RWPE2 (cell line): Measurements from ENCODE around the gene CCL4L2.
"Not testable (repeated sequence)": the region's sequence is repeated elsewhere in the genome, so short reads cannot be mapped to it uniquely, and the experiment has no call there.

Experiments used
- ATAC-seq: fragments of 200-7000 bp; cut with Tn5 transposase; 3 replicates; pipeline ENCODE4 v1.9.1; 2021; ENCODE audit warnings: low read depth
- DNase-seq: peaks from one replicate; pipeline ENCODE4 v3.0.0-alpha.2; 2020; ENCODE audit warnings: low spot score
- H3K27ac ChIP-seq: fragments of 450-650 bp; 2 replicates; pipeline ENCODE4 v1.5.1; 2017; ENCODE audit warnings: mild to moderate bottlenecking; ENCODE audit not compliant: poor library complexity, severe bottlenecking
- H3K27me3 ChIP-seq: fragments of 250-450 bp; sonication (Bioruptor Pico); 2 replicates; pipeline ENCODE4 v1.5.1; 2021; ENCODE audit warnings: mild to moderate bottlenecking, moderate library complexity; ENCODE audit not compliant: insufficient read depth, poor library complexity, severe bottlenecking
- H3K36me3 ChIP-seq: fragments of 250-450 bp; sonication (Bioruptor Pico); 2 replicates; pipeline ENCODE4 v1.5.1; 2020; ENCODE audit warnings: low read depth, mild to moderate bottlenecking, moderate library complexity
- H3K4me1 ChIP-seq: fragments of 250-450 bp; sonication (Bioruptor Pico); 2 replicates; pipeline ENCODE4 v1.5.1; 2021; ENCODE audit warnings: mild to moderate bottlenecking, moderate library complexity; ENCODE audit not compliant: insufficient read depth, poor library complexity, severe bottlenecking
- H3K4me3 ChIP-seq: fragments of 250-450 bp; sonication (Bioruptor Pico); 2 replicates; pipeline ENCODE4 v1.5.1; 2021; ENCODE audit warnings: mild to moderate bottlenecking, moderate library complexity; ENCODE audit not compliant: severe bottlenecking
- H3K9me3 ChIP-seq: fragments of 250-450 bp; sonication (Bioruptor Pico); 2 replicates; pipeline ENCODE4 v1.5.1; 2021; ENCODE audit warnings: mild to moderate bottlenecking, moderate library complexity; ENCODE audit not compliant: severe bottlenecking
- CTCF ChIP-seq: fragments of 450-650 bp; IDR thresholded peaks from one replicate; pipeline ENCODE4 v1.5.1; 2017; ENCODE audit warnings: mild to moderate bottlenecking, moderate library complexity; ENCODE audit not compliant: poor library complexity, severe bottlenecking

CCL4L2 gene

GRCh38 chr17:36210439-36211211 is at the start of gene CCL4L2:
TSS of gene CCL4L2 (plus strand) at chr17:36211063.
- H3K4me3 ChIP-seq, H3K27ac ChIP-seq, H3K9me3 ChIP-seq, H3K36me3 ChIP-seq, DNase-seq, H3K4me1 ChIP-seq, H3K27me3 ChIP-seq, ATAC-seq: not testable (repeated sequence)

- ATAC-seq, DNase-seq, H3K4me1 ChIP-seq, H3K27ac ChIP-seq, H3K27me3 ChIP-seq, H3K4me3 ChIP-seq, H3K9me3 ChIP-seq, H3K36me3 ChIP-seq: not testable (repeated sequence)
Observed at GRCh38 chr17:36168836-36169235, 42.0 kb upstream of the CCL4L2 start.

GRCh38 chr17:36176536-36176935 is 34.3 kb upstream of the CCL4L2 start, which contains the start of gene TBC1D3B:
TSS of gene TBC1D3B (minus strand) at chr17:36176636. CDS start at chr17:36175050, 1,586 bp downstream.
- not testable (repeated sequence) for H3K9me3 ChIP-seq, H3K4me3 ChIP-seq, H3K36me3 ChIP-seq, DNase-seq, H3K27ac ChIP-seq, H3K4me1 ChIP-seq, H3K27me3 ChIP-seq, ATAC-seq

GRCh38 chr17:36181446-36182175 is 29.3 kb upstream of the CCL4L2 start:
- peaks cover 26% of the 10 kb centered on the region for H3K27me3 ChIP-seq
- H3K4me1 ChIP-seq, H3K36me3 ChIP-seq, H3K4me3 ChIP-seq, H3K9me3 ChIP-seq, DNase-seq, ATAC-seq, H3K27ac ChIP-seq: not testable (repeated sequence)

- no peaks in the 10 kb centered on the region for H3K36me3 ChIP-seq
- H3K4me1 ChIP-seq = no peaks in the 10 kb centered on the region
- peak; percentile 64 for DNase-seq
- H3K27ac ChIP-seq = no peak overlapping the region
- peak; percentile 7; the same call in 2 of the 3 replicates for ATAC-seq
- peaks cover 31% of the 10 kb centered on the region for H3K27me3 ChIP-seq
- peak overlapping the region; percentile 40 for H3K4me3 ChIP-seq
- no peak for TF ChIP-seq CTCF
- H3K9me3 ChIP-seq = no peaks in the 10 kb centered on the region
Observed at GRCh38 chr17:36182176-36183000, 28.5 kb upstream of the CCL4L2 start.

- peak; percentile 70 for DNase-seq
- no peaks in the 10 kb centered on the region for H3K9me3 ChIP-seq
- no peak overlapping the region for H3K27ac ChIP-seq
- TF ChIP-seq CTCF = no peak
- ATAC-seq = peak; percentile 90
- no peaks in the 10 kb centered on the region for H3K36me3 ChIP-seq
- H3K27me3 ChIP-seq = peaks cover 31% of the 10 kb centered on the region
- H3K4me3 ChIP-seq = peak overlapping the region; percentile 40
- H3K4me1 ChIP-seq = no peaks in the 10 kb centered on the region
Observed at GRCh38 chr17:36183001-36183971, 27.6 kb upstream of the CCL4L2 start.
